Renal cortex interstitium (tissue), 11 donors: ENCODE results near the gene C2orf78. TPM values are rescaled to one million over a fixed set of nuclear protein-coding genes. Genes with fewer than 3 reads are reported as not detected.
"Not testable (repeated sequence)": the region's sequence is repeated elsewhere in the genome, so short reads cannot be mapped to it uniquely, and the experiment has no call there.

Experiments used
- DNase-seq, 11 donors: peaks; one replicate each; pipeline ENCODE4 v3.0.0-alpha.2; 2013; ENCODE audit warnings: low read depth in 9 of 11, low spot score in 4 of 11; ENCODE audit errors: extremely low read depth in 1 of 11
- polyA plus RNA-seq, 3 donors: library from polyadenylated mRNA; unstranded; fragments of 120-200 nt; gene quantifications; one replicate each; pipeline ENCODE4 v1.2.1, GENCODE V29; 2013; ENCODE audit not compliant: insufficient read length in 3 of 3

The C2orf78 gene
- polyA plus RNA-seq, 3 donors: not detected

GRCh38 chr2:73776381-73776780, 7.6 kb upstream of the C2orf78 start:
- no peak for DNase-seq

GRCh38 chr2:73776869-73777519, 7.0 kb upstream of the C2orf78 start:
- no peak for DNase-seq

- not testable (repeated sequence) for DNase-seq
These were observed 5.0 kb upstream of the C2orf78 start for GRCh38 chr2:73778867-73779466.

GRCh38 chr2:73779467-73780236, 4.3 kb upstream of the C2orf78 start, which contains the start of gene DUSP11:
TSS of gene DUSP11 (minus strand) at chr2:73780103. CDS start at chr2:73779974, 129 bp downstream.
- DNase-seq: peak; percentile 85 to 96 (median 90)

- no peak for DNase-seq
These were observed 3.8 kb upstream of the C2orf78 start for GRCh38 chr2:73780237-73780582.

- not testable (repeated sequence) for DNase-seq
These were observed 581 bp upstream of the C2orf78 start for GRCh38 chr2:73783402-73783801.

GRCh38 chr2:73811878-73812277, 27.9 kb downstream of the C2orf78 start:
- no peak for DNase-seq

- DNase-seq: no peak
These were observed 28.7 kb downstream of the C2orf78 start for GRCh38 chr2:73812635-73813034.

GRCh38 chr2:73818296-73818695, 34.3 kb downstream of the C2orf78 start:
- no peak for DNase-seq

- DNase-seq: no peak
These were observed 37.2 kb downstream of the C2orf78 start for GRCh38 chr2:73821227-73821626.

GRCh38 chr2:73821669-73822068, 37.7 kb downstream of the C2orf78 start:
- DNase-seq: no peak

- DNase-seq: no peak
These were observed 38.3 kb downstream of the C2orf78 start for GRCh38 chr2:73822276-73822675.

- DNase-seq: no peak
These were observed 39.0 kb downstream of the C2orf78 start for GRCh38 chr2:73822991-73823390.

GRCh38 chr2:73823416-73823815, 39.4 kb downstream of the C2orf78 start:
- DNase-seq: no peak

GRCh38 chr2:73823916-73824523, 40.0 kb downstream of the C2orf78 start:
- peak; percentile 50 to 80 (median 64) for DNase-seq

GRCh38 chr2:73825408-73825807, 41.4 kb downstream of the C2orf78 start:
- no peak for DNase-seq

- no peak for DNase-seq
These were observed 43.0 kb downstream of the C2orf78 start for GRCh38 chr2:73827018-73827417.

- no peak for DNase-seq
These were observed 43.8 kb downstream of the C2orf78 start for GRCh38 chr2:73827660-73828388.

- no peak for DNase-seq
These were observed 44.4 kb downstream of the C2orf78 start for GRCh38 chr2:73828389-73828817.
